Stimulated activated CD8-positive, alpha-beta memory T cell treated with anti-CD3 and anti-CD28 coated beads, Interleukin-4, amount 100 ng/mL, for 48 hours (primary cell): ENCODE measurements around the gene MCUR1.
"Not testable (repeated sequence)": the region's sequence is repeated elsewhere in the genome, so short reads cannot be mapped to it uniquely, and the experiment has no call there.

Source experiments
- DNase-seq: peaks from one replicate; pipeline ENCODE4 v3.0.0-alpha.2; 2020

MCUR1 gene, protein sequence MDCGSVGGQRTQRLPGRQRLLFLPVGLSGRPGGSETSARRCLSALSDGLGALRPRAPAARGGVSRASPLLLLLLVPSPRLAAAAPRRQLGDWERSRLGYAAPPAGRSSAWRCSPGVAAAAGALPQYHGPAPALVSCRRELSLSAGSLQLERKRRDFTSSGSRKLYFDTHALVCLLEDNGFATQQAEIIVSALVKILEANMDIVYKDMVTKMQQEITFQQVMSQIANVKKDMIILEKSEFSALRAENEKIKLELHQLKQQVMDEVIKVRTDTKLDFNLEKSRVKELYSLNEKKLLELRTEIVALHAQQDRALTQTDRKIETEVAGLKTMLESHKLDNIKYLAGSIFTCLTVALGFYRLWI

GRCh38 chr6:13814176-13814937 lies at the start of gene MCUR1:
TSS of gene MCUR1 (minus strand) at chr6:13814557. CDS start at chr6:13814429, 128 bp downstream.
- DNase-seq = peak; percentile 84

DNA sequence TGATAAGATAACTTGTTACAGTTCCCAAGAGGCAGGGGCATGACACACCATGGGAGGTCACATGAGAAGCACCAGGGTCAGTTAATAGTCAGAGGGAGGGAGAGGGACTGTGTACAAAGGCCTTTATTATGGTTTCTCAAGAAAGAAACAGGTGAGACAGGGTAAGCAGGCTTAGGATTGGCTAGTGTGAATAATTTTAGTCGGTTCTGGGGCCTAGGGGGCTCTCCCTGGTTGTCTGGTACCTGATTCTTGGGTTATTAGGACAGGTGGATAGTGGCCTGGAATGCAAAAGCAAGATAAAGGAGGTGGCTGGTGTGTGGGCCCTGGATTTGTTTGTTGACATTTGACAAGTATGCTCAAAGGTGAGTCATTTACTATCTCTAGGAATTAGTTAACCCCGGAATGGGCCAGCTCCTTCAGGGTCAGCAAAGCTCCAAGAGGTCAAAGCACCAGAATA lies 49.4 kb upstream of the MCUR1 start:
- no peak for DNase-seq

DNA sequence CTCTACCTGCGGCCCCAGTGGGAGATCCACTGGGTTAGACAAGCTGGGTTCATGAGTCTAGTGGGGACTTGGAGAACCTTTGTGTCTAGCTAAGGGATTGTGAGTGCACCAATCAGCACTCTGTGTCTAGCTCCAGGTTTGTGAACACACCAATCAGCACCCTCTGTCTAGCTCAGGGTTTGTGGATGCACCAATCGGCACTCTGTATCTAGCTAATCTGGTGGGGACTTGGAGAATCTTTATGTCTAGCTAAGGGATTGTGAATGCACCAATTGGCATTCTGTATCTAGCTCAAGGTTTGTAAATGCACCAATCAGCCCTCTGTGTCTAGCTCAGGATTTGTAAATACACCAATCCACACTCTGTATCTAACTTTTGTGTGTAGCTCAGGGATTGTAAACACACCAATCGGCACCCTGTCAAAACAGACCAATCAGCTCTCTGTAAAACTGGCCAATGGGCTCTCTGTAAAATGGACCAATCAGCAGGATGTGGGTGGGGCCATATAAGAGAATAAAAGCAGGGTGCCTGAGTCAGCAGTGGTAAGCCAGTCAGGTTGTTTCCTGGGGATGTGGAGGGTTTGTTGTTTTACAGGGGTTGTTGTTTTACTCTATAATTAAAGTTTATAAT lies 46.3 kb upstream of the MCUR1 start:
- not testable (repeated sequence) for DNase-seq

DNA sequence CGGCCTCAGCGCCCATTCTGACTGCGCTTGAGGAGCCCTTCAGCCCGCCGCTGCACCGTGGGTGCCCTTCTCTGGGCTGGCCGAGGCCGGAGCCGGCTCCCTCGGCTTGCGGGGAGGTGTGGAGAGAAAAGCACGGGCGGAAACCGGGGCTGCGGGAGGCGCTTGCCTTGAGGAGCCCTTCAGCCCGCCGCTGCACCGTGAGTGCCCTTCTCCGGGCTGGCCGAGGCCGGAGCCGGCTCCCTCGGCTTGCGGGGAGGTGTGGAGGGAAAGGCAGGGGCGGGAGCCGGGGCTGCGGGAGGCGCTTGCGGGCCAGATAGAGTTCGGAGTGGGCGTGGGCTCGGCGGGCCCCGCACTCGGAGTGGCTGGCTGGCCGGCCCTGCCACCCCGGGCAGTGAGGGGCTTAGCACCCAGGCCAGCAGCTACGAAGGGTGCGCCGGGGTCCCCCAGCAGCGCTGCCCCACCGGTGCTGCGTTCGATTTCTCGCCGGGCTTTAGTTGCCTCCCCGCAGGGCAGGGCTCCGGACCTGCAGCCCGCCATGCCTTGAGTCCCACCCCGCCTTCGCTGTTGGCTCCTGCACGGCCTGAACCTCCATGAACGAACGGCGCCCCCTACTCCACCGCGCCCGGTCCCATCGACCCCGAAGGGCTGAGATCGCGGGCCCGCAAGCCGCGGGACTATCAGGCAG lies 45.7 kb upstream of the MCUR1 start:
- no peak for DNase-seq

DNA sequence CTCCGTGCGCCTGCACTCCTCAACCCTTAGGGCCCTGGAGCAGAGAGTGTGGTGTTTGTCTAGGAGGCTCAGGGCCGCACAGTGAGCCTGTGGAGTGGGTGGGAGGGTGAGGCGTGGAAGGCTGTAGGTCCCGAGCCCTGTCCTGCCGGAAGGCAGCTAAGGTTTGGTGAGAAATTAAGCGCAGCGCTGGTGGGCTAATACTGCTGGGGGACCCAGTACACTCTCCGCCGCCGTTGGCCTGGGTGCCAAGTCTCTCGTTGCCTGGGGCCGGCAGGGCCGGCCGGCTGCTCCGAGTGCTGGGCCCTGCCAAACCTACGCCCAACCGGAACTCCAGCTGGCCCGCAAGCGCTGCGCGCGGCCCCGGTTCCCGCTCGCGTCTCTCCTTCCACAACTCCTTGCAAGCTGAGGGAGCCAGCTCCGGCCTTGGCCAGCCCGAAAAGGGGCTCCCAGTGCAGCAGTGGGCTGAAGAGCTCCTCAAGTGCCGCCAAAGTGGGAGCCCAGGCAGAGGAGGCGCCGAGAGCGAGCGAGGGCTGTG lies 40.4 kb upstream of the MCUR1 start:
- DNase-seq = no peak

- no peak for DNase-seq
These were observed 39.5 kb upstream of the MCUR1 start for GRCh38 chr6:13853871-13854270.

GRCh38 chr6:13851803-13852202 lies 37.4 kb upstream of the MCUR1 start:
- DNase-seq = no peak

DNA sequence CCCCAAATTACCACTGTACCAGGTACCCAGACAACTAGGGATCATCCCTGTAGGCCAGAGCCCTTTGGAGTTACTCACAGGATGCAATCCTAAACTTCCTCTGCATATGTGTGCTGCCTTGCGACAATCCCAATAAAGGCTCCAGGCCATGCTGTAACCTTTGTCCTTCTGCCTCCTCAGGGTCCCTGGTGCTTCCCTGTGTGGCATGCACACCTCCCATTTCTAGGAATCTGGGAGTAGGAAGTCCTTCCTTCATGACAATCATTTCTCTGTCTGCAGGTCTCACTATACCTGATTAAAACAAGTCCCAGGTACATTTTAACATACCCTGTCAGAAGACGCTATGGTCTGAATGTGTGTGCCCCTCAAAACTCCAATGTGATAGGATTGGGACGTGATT lies 37.0 kb upstream of the MCUR1 start:
- DNase-seq = no peak

DNA sequence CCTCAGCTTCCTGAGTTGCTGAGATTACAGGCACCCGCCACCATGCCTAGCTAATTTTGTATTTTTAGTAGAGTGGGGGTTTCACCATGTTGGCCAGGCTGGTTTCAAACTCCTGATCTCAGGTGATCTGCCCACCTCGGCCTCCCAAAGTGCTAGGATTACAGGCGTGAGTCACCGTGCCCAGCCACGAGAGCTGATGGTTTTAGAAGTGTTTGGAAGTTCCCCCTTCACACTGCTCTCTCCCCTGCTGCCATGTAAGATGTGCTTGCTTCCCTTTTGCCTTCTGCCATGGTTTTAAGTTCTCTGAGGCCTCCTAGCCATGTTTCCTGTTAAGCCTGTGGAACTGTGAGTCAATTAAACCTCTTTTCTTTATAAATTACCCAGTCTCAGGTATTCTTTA lies 36.3 kb upstream of the MCUR1 start:
- DNase-seq = not testable (repeated sequence)

GRCh38 chr6:13848522-13849150 lies 34.3 kb upstream of the MCUR1 start:
- DNase-seq = no peak

DNA sequence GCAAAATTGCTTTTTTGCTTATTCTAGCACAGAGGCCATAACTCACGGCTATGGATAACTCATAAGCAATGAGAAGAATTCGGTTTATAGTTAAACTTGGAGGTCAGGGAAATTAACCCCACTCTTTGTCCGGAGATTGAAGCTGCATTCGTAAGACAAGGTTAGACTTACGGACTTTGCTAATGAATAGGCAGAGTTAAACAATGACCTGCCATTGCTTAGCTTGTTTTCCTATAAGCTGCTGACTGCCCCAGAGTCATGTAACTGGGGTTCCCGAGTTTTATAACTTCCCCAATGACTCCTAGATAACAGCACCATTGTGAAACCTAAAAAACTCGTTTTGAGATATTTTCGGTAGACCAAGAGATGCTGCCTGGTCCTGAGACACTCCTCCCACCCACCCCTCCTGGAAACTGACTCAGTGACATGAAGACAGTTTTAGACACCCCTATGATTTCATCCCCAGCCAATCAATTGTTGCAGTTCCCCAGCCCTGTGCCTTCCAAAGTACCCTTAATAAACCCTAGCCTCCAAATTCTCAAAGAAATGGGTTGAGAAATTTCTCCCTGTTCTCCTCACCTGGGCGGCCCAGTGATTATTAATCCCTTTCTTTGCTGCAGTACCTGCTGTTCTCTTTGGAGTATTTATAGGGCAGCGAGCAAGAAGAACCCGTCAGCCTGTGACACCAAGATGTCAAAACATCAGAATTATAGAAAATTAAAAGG lies 33.1 kb upstream of the MCUR1 start:
- no peak for DNase-seq

DNA sequence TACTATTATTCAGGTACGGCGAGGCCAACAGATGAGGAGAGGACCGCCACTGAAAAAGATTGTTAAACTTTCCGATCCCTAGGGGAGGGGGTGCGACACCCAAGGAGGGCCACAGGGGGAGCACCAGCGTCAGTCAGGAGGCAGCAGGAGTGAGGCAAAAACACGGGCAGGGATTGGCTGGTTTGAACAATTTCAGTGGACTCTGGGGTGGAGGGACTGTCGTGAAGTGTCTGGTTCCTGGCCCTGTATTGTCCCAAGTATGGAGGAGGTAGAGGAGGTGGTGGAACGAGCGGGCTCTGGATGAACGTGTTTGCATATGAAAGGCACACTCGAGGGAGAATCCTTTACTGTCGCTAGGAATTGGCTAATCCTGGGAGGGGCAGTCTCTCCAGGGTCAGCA lies 32.5 kb upstream of the MCUR1 start:
- DNase-seq = no peak

DNA sequence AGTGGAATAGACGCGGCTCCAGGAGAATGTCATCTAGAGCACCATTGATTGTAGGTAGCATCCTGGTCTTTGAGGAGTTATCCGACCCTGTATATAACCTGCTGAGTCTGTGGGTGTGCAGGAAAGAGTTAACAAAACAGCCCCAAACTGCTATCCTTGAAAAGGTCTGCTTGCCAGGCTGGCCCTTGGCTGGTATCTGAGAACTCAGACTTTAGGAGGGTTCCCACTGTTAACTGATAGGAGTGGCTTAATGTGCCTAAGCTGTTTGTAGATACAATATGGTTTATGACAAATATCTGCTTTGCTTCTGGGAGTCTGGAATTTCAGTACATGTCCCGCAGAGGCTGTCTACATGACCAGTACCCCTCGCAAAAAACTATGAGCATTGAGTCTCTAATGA lies 27.6 kb upstream of the MCUR1 start:
- DNase-seq = no peak

DNA sequence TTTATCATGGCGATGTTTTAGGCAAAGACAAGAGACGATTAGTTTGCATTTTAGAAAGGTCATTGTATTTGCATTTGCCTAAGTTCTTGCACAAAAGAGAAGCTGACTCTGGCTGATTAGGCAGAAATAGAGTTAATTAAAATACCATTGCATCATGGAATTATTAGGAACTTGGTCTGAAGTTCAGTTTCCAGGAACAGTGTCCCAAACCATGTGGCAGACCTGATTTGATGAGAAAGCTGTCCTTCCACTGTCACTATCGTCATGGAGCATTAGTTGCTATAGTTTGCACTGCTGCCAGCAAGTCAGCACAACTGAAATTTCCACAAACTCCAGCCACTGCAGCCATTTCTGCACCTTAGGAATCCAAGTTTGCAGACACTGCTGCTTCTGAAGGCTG lies 24.3 kb upstream of the MCUR1 start:
- DNase-seq = no peak

GRCh38 chr6:13836170-13836569 lies 21.8 kb upstream of the MCUR1 start:
- no peak for DNase-seq

DNA sequence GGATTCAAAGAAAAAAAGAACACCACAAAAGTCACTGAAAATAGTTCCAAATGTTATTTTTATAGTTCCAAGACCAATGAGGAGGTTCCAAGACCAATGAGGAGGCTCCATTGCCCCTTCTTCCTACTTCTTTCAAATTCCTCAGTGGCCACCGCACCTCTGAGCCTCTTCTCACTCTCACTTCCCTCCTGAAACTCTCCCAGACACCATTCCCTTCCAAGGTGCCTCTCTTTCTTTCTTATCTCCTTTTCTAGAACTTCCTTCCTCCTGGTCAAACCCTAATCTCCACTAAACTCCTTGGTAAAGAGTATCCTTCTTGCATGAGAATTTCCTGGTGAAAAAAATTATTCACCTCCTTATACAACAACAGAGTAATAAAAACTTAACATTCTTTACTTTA lies 20.4 kb upstream of the MCUR1 start:
- DNase-seq = no peak

DNA sequence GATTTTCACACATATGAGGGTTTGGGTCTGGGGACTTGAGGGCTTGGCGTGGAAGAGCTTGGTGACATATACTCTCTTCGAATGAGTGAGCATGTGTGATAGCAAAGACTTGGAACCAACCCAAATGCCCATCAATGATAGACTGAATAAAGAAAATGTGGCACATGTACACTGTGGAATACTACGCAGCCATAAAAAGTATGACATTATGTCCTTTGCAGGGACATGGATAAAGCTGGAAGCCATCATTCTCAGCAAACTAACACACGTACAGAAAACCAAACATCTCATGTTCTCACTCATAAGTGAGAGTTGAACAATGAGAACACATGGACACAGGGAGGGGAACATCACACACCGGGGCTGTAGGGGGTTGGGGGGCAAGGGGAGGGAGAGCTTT lies 19.7 kb upstream of the MCUR1 start:
- DNase-seq = not testable (repeated sequence)

GRCh38 chr6:13832778-13833177 lies 18.4 kb upstream of the MCUR1 start:
- DNase-seq = no peak

- no peak for DNase-seq
These were observed 17.3 kb upstream of the MCUR1 start for GRCh38 chr6:13831615-13832014.

- DNase-seq = no peak
These were observed 16.4 kb upstream of the MCUR1 start for GRCh38 chr6:13830803-13831202.

DNA sequence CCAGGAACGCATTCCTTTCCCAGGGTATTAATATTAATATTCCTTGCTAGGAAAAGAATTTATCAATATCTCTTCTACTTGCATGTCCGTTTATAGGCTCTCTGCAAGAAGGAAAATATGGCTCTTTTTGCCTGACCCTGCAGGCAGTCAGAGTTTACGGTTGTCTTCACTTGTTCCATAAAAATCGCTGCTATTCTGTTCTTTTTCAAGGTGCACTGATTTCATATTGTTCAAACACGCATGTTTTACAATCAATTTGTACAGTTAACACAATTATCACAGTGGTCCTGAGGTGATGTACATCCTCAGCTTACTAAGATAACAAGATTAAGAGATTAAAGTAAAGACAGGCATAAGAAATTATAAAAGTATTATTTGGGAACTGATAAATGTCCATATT lies 15.1 kb upstream of the MCUR1 start:
- not testable (repeated sequence) for DNase-seq
